GM15510 (cell line): Measurements from ENCODE around the gene CAP1.
A peak's percentile ranks its signal among the peaks of the same experiment; 100 is the strongest.

Experiments used
- POLR2A ChIP-seq: IDR thresholded peaks from 3 replicates; pipeline ENCODE4 v1.6.1; 2011; ENCODE audit warnings: borderline replicate concordance; ENCODE audit not compliant: insufficient read length; ENCODE audit errors: extremely low read depth

The CAP1 gene

GRCh38 chr1:40040511-40041465 is at the start of gene CAP1:
Gene CAP1, plus strand, starts transcription at chr1:40040729. Its CDS starts 18,618 bp downstream, at chr1:40059347.
- TF ChIP-seq POLR2A: peak; percentile 80

GRCh38 chr1:39992234-39992633 is 48.3 kb upstream of the CAP1 start:
- TF ChIP-seq POLR2A: no peak

- no peak for TF ChIP-seq POLR2A
Observed at GRCh38 chr1:39992888-39993287, 47.6 kb upstream of the CAP1 start.

GRCh38 chr1:39995973-39996393 is 44.5 kb upstream of the CAP1 start:
- no peak for TF ChIP-seq POLR2A

- TF ChIP-seq POLR2A: no peak
Observed at GRCh38 chr1:39996396-39997004, 44.0 kb upstream of the CAP1 start.

GRCh38 chr1:40001456-40001855 is 39.1 kb upstream of the CAP1 start:
- no peak for TF ChIP-seq POLR2A

- no peak for TF ChIP-seq POLR2A
Observed at GRCh38 chr1:40003156-40004093, 37.1 kb upstream of the CAP1 start.

- no peak for TF ChIP-seq POLR2A
Observed at GRCh38 chr1:40004857-40005256, 35.7 kb upstream of the CAP1 start.

- TF ChIP-seq POLR2A: no peak
Observed at GRCh38 chr1:40011198-40011597, 29.3 kb upstream of the CAP1 start.

GRCh38 chr1:40014253-40014706 is 26.2 kb upstream of the CAP1 start:
- TF ChIP-seq POLR2A: no peak

GRCh38 chr1:40014812-40015594 is 25.5 kb upstream of the CAP1 start:
- TF ChIP-seq POLR2A: no peak

GRCh38 chr1:40017951-40018575 is 22.5 kb upstream of the CAP1 start:
- no peak for TF ChIP-seq POLR2A

- TF ChIP-seq POLR2A: no peak
Observed at GRCh38 chr1:40020447-40021085, 20.0 kb upstream of the CAP1 start.
